ENCODE measurements around the gene PHF23. TPM values are rescaled to one million over a fixed set of nuclear protein-coding genes. Genes with fewer than 3 reads are reported as not detected.

The PHF23 gene
- polyA plus RNA-seq, 1 donor = 45.4 TPM

DNA sequence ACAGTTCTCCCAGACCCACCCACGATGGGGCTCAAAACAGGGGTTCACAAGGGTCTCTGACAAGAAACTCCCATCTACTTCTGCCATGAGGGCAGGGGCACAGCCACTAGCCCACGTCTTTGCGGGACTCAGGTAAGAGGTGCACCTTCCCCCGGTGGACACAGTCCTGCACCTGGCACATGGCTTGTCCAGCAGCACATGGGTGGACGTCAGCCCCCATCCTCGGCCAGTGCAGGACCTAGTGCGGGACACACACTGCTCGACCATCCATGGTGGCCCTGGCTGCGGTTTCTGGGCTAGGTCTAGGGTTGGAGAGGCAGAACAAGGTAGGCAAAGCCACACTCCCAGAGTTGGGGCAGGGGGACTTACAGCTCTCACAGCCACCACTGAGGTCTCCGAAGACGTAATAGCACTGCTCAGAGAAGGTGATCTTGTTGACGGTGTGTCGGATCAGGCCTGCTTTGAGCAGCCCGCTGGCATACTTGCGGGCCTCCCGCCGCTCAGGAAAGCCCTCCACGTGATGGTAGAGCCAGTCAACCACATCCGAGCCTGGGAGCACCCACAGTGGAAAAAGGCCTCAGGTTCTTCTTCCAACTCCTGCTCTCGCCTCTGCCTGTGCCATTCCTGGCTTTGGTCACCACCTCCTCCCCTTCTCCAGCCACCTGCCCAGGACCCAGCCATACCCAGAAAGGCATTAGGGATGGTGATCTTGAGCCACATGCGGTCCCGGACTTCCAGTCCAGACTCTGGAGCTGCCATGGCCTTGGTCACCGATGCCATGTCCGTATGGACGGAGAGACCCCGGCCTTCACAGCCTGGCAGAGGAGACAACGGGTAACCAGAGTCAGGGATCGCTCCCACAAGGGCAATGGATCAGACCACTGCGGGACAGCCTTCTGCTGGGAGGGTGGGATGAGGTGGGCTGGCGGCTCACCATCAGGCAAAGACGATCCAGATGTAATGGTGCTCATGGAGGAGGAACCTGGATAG is 12.2 kb downstream of the PHF23 start:
- no peak overlapping the region for H3K27ac ChIP-seq (ENCODE audit: low read length)
- no peak overlapping the region for H3K4me3 ChIP-seq (ENCODE audit: low read length)
- H3K9me3 ChIP-seq (ENCODE audit: control insufficient read depth, low read depth, low read length) = peaks cover 2% of the 10 kb centered on the region
- DNase-seq = no peak
- WGBS (ENCODE audit: insufficient coverage, low lambda C conversion rate) = no CpG with 5 or more reads among the region's 31 CpGs
- peaks cover under 1% of the 10 kb centered on the region for H3K4me1 ChIP-seq (ENCODE audit: control insufficient read depth, insufficient read depth, low read length)
- peaks cover 86% of the 10 kb centered on the region for H3K36me3 ChIP-seq (ENCODE audit: control insufficient read depth, insufficient read depth, low read length)
- H3K27me3 ChIP-seq (ENCODE audit: control insufficient read depth, insufficient read depth, low read length) = no peaks in the 10 kb centered on the region

DNA sequence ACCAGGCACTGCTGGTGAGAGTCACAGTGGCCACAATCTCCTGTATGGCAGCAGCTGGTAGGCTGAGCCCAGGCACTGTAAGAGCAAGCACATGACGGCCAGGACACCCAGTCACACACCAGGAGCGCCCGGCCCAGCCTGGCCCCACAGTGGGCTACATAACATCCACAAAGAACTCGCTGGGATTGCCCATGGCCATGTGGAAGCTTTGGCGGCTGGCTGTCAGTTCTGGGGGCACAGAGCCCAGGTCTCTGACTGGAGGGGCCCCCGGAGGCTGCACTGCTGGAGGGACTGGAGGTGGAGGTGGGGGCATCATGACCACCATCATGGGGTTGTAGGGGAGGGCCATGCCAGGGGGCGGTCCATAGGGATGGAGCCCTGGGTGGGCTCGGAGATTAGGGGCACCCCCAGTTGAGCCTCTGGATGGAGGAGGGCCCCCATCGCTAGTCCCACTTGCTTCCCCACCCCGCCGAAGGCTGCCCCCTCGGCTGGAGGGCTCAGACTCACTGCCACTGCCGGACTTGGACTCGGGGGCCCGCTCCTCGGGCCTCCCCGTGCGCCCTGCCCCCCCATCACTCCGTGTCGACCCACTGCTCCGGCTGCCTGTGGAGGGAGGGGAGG is 13.4 kb downstream of the PHF23 start:
- no peak overlapping the region for H3K4me3 ChIP-seq (ENCODE audit: low read length)
- H3K4me1 ChIP-seq (ENCODE audit: control insufficient read depth, insufficient read depth, low read length) = peaks cover 12% of the 10 kb centered on the region
- H3K27ac ChIP-seq (ENCODE audit: low read length) = no peak overlapping the region
- H3K36me3 ChIP-seq (ENCODE audit: control insufficient read depth, insufficient read depth, low read length) = peaks cover 97% of the 10 kb centered on the region
- H3K27me3 ChIP-seq (ENCODE audit: control insufficient read depth, insufficient read depth, low read length) = no peaks in the 10 kb centered on the region
- H3K9me3 ChIP-seq (ENCODE audit: control insufficient read depth, low read depth, low read length) = peaks cover 2% of the 10 kb centered on the region
- no peak for DNase-seq
- WGBS (ENCODE audit: insufficient coverage, low lambda C conversion rate) = no CpG with 5 or more reads among the region's 21 CpGs

DNA sequence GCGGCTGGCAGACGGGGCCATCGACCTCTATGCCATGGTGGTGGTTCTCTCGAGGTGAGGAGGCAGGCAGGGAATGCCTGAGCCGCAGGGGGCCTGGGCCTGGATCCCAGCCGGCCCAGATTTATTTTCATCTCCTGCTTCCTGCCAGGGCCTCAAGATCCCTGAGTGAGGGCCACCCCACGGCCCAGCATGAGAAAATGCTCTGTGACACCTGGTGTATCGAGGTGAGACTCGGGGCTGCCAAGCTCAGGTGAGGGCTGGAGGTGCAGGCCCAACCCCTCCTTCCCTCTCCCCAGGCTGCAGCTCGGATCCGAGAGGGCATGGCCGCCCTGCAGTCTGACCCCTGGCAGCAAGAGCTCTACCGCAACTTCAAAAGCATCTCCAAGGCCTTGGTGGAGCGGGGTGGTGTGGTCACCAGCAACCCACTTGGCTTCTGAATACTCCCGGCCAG is 14.6 kb downstream of the PHF23 start:
- no peak overlapping the region for H3K4me3 ChIP-seq (ENCODE audit: low read length)
- H3K9me3 ChIP-seq (ENCODE audit: control insufficient read depth, low read depth, low read length) = peaks cover 2% of the 10 kb centered on the region
- H3K27me3 ChIP-seq (ENCODE audit: control insufficient read depth, insufficient read depth, low read length) = no peaks in the 10 kb centered on the region
- H3K4me1 ChIP-seq (ENCODE audit: control insufficient read depth, insufficient read depth, low read length) = peaks cover 15% of the 10 kb centered on the region
- no CpG with 5 or more reads among the region's 15 CpGs for WGBS (ENCODE audit: insufficient coverage, low lambda C conversion rate)
- no peak for DNase-seq
- peaks cover 87% of the 10 kb centered on the region for H3K36me3 ChIP-seq (ENCODE audit: control insufficient read depth, insufficient read depth, low read length)
- H3K27ac ChIP-seq (ENCODE audit: low read length) = no peak overlapping the region

- no peak for DNase-seq
- Histone ChIP-seq H3K27me3 (ENCODE audit: control insufficient read depth, insufficient read depth, low read length) (no peaks in the 10 kb centered on the region), H3K4me3 (ENCODE audit: low read length) (no peak overlapping the region), H3K4me1 (ENCODE audit: control insufficient read depth, insufficient read depth, low read length) (peaks cover 17% of the 10 kb centered on the region), H3K27ac (ENCODE audit: low read length) (no peak overlapping the region), H3K36me3 (ENCODE audit: control insufficient read depth, insufficient read depth, low read length) (peaks cover 81% of the 10 kb centered on the region), H3K9me3 (ENCODE audit: control insufficient read depth, low read depth, low read length) (peaks cover 2% of the 10 kb centered on the region)
- WGBS (ENCODE audit: insufficient coverage, low lambda C conversion rate) = no CpG with 5 or more reads among the region's 10 CpGs
Measured at GRCh38 chr17:7224110-7224509, 15.1 kb downstream of the PHF23 start.

GRCh38 chr17:7223375-7223774 is 15.9 kb downstream of the PHF23 start:
- Histone ChIP-seq H3K4me1 (ENCODE audit: control insufficient read depth, insufficient read depth, low read length) (peaks cover 20% of the 10 kb centered on the region), H3K27me3 (ENCODE audit: control insufficient read depth, insufficient read depth, low read length) (no peaks in the 10 kb centered on the region), H3K4me3 (ENCODE audit: low read length) (no peak overlapping the region), H3K36me3 (ENCODE audit: control insufficient read depth, insufficient read depth, low read length) (peaks cover 74% of the 10 kb centered on the region), H3K9me3 (ENCODE audit: control insufficient read depth, low read depth, low read length) (no peaks in the 10 kb centered on the region), H3K27ac (ENCODE audit: low read length) (no peak overlapping the region)
- no peak for DNase-seq
- no CpG with 5 or more reads among the region's 4 CpGs for WGBS (ENCODE audit: insufficient coverage, low lambda C conversion rate)

GRCh38 chr17:7222972-7223292 is 16.3 kb downstream of the PHF23 start:
- Histone ChIP-seq H3K4me3 (ENCODE audit: low read length) (no peak overlapping the region), H3K27me3 (ENCODE audit: control insufficient read depth, insufficient read depth, low read length) (peaks cover 3% of the 10 kb centered on the region), H3K4me1 (ENCODE audit: control insufficient read depth, insufficient read depth, low read length) (peaks cover 25% of the 10 kb centered on the region), H3K36me3 (ENCODE audit: control insufficient read depth, insufficient read depth, low read length) (peaks cover 69% of the 10 kb centered on the region), H3K27ac (ENCODE audit: low read length) (no peak overlapping the region), H3K9me3 (ENCODE audit: control insufficient read depth, low read depth, low read length) (no peaks in the 10 kb centered on the region)
- WGBS (ENCODE audit: insufficient coverage, low lambda C conversion rate) = no CpG with 5 or more reads among the region's 7 CpGs
- no peak for DNase-seq

DNA sequence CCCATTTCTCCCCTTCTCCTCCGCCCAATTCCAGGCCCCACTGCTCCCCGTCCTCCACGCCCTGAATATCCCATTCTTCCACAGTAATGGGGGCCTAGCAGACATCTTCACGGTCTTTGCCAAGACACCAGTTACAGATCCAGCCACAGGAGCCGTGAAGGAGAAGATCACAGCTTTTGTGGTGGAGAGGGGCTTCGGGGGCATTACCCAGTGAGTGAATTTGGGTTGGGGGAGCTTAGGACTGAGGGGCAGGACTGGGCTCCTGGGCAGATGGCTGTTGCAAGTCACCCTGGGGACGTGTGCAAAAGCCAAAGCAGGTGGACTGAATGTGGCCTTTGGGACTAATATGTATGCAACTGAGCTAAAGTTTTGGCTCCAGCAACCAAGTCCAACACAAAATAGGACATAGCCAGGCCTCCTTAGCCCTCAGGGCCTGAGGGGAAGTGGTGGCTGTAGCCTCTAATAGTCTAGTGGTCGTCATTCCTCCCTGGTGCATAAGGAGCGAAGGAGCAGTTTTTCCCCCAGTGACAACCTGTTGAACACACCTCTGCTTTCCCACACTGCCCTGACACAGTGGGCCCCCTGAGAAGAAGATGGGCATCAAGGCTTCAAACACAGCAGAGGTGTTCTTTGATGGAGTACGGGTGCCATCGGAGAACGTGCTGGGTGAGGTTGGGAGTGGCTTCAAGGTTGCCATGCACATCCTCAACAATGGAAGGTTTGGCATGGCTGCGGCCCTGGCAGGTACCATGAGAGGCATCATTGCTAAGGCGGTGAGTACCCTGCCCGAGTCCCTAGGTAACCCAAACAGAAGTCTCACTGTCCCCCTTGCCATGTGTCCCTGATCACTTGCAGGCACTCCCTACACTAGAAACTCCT is 16.9 kb downstream of the PHF23 start:
- no CpG with 5 or more reads among the region's 15 CpGs for WGBS (ENCODE audit: insufficient coverage, low lambda C conversion rate)
- Histone ChIP-seq H3K4me3 (ENCODE audit: low read length) (no peak overlapping the region), H3K27me3 (ENCODE audit: control insufficient read depth, insufficient read depth, low read length) (peaks cover 7% of the 10 kb centered on the region), H3K9me3 (ENCODE audit: control insufficient read depth, low read depth, low read length) (no peaks in the 10 kb centered on the region), H3K27ac (ENCODE audit: low read length) (no peak overlapping the region), H3K36me3 (ENCODE audit: control insufficient read depth, insufficient read depth, low read length) (peaks cover 63% of the 10 kb centered on the region), H3K4me1 (ENCODE audit: control insufficient read depth, insufficient read depth, low read length) (peaks cover 28% of the 10 kb centered on the region)
- no peak for DNase-seq

DNA sequence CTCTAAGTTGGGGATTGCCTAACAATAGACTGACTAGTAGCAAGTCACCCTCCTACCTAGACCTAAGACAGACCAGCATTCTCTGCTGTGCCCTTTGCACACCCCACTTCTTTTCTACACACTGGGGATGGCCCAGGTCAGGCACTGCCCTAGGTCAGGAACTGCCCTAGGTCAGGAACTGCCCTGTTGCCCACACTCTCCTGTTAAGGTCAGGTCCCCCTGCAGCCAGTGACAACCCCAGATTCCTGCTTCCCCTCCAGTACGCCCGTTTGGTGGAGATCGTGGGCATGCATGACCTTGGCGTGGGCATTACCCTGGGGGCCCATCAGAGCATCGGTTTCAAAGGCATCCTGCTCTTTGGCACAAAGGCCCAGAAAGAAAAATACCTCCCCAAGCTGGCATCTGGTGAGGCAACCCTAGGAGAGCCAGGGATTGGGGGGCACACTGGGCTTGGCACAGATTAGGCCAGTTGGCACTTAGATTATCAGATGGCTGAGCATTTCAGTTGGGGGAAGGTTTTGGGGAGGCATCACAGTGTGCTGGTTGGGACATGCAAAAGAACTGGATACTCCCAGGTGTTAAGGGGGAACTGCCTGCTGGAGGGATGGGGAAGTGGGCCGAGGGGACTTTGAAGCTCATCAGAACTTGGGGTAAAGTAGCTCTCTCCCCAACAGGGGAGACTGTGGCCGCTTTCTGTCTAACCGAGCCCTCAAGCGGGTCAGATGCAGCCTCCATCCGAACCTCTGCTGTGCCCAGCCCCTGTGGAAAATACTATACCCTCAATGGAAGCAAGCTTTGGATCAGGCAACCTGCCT is 17.8 kb downstream of the PHF23 start:
- DNase-seq = no peak
- WGBS (ENCODE audit: insufficient coverage, low lambda C conversion rate) = no CpG with 5 or more reads among the region's 10 CpGs
- Histone ChIP-seq H3K27ac (ENCODE audit: low read length) (peak overlapping the region; percentile 90), H3K4me3 (ENCODE audit: low read length) (no peak overlapping the region), H3K4me1 (ENCODE audit: control insufficient read depth, insufficient read depth, low read length) (peaks cover 28% of the 10 kb centered on the region), H3K36me3 (ENCODE audit: control insufficient read depth, insufficient read depth, low read length) (peaks cover 55% of the 10 kb centered on the region), H3K9me3 (ENCODE audit: control insufficient read depth, low read depth, low read length) (no peaks in the 10 kb centered on the region), H3K27me3 (ENCODE audit: control insufficient read depth, insufficient read depth, low read length) (peaks cover 13% of the 10 kb centered on the region)

GRCh38 chr17:7220593-7221277 is 18.5 kb downstream of the PHF23 start:
- peak overlapping the region; percentile 90 for H3K27ac ChIP-seq (ENCODE audit: low read length)
- peaks cover 47% of the 10 kb centered on the region for H3K36me3 ChIP-seq (ENCODE audit: control insufficient read depth, insufficient read depth, low read length)
- WGBS (ENCODE audit: insufficient coverage, low lambda C conversion rate) = no CpG with 5 or more reads among the region's 11 CpGs
- DNase-seq = peak; percentile 61 to 74
- peaks cover 28% of the 10 kb centered on the region for H3K4me1 ChIP-seq (ENCODE audit: control insufficient read depth, insufficient read depth, low read length)
- peak overlapping the region; percentile 85 for H3K4me3 ChIP-seq (ENCODE audit: low read length)
- no peaks in the 10 kb centered on the region for H3K9me3 ChIP-seq (ENCODE audit: control insufficient read depth, low read depth, low read length)
- peaks cover 18% of the 10 kb centered on the region for H3K27me3 ChIP-seq (ENCODE audit: control insufficient read depth, insufficient read depth, low read length)
